Lower leg skin (tissue), 3 donors: ENCODE results near the gene INTS11.

Experiments
- CTCF ChIP-seq, 3 donors: fragments of 450-650 bp; IDR thresholded peaks; one replicate each; pipeline ENCODE4 v1.5.1; 2016; ENCODE audit warnings: antibody characterized with exemption in 3 of 3, mild to moderate bottlenecking in 3 of 3, moderate library complexity in 2 of 3
- POLR2A ChIP-seq, 2 donors: fragments of 450-650 bp; IDR thresholded peaks; one replicate each; pipeline ENCODE4 v1.6.1; 2016 to 2017; ENCODE audit warnings: antibody characterized with exemption in 2 of 2, mild to moderate bottlenecking in 1 of 2, moderate library complexity in 1 of 2

DNA sequence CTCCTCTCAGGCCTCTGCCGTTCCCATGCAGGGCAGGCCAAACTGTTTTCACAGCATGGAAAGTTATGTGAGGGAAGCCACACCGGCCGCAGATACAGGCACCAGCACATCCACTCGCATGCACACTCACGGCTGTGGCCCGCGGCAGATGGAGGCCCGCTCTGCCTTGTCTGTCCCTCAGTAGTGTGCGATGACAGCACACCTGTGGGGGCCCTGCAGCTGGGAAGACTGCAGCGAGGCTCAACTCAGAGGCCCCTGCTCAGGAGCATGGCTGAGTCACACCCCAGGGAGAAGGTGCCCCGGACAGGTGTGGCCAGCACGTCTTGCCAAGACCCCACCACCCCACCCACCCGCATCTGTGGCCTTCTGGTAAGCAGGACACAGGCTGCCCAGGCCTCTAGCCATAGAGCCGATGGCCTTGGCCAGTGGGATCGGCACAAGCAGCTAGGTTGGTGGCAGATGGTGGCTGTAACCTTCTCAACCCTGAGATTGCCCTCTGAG lies 49.5 kb downstream of the INTS11 start:
- no peak for TF ChIP-seq CTCF (IDR thresholded peaks at IDR 0.05)
- TF ChIP-seq POLR2A (IDR thresholded peaks at IDR 0.05): no peak
